Thyroid gland (tissue), 4 donors: ENCODE measurements around the gene NEURL4.

Source experiments
- POLR2A ChIP-seq, 2 donors: fragments of 450-650 bp; IDR thresholded peaks; one replicate each; pipeline ENCODE4 v1.6.1; 2017; ENCODE audit warnings: antibody characterized with exemption in 2 of 2, mild to moderate bottlenecking in 2 of 2, moderate library complexity in 1 of 2
- TF ChIP-seq, protein P1 (sequence below), 6 experiments: fragments of 200-600 bp in 3 of 6; fragments of 450-650 bp in 3 of 6; sonication (generic) in 3 of 6; IDR thresholded peaks; one replicate each; pipeline ENCODE4 v1.5.1; 2016 to 2019; ENCODE audit warnings: antibody characterized with exemption in 6 of 6, mild to moderate bottlenecking in 2 of 6, inconsistent platforms in 1 of 6, moderate library complexity in 1 of 6

DNA sequence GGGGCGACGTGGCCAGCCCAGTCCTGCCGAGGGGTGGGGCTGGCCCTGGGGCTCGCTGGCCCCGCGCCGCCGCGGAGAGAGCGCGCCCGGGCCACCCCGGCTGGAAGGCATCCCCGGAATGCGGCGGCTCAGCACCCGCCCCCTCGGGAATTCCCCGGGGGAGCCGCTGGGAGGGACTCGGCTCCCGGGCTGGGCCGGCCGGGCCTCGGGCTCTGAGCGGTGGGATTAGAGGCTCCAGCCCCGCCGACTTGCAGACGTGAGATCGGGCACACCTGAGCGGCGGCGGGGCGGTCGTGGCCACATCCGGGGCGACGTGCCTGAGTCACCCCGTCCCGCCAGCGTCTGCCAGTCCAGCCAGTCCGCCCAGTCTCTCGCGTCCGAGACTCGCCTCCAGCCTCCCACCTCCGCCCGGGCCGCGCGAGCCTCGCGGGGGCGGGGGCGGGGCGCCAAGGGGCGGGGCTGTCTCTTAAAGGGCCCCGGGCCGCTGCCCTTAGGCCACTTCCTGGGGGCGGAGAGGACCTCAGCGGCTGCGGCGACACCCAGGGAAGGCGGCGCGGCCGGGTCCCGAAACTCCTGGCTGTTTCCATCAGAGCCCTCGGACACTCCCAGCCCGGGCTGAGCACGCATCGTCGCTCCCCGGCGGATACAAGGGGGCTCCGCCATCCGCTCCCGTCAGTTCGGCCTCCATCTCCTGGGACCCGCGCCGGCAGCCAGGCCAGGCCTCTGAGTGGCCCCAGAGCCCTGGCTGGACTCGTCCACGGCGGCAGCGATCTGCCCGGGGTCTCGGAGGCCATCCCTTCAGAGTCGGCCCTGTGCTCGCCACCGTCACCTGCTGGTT is 22.7 kb upstream of the NEURL4 start, which contains the start of gene KCTD11:
- TF ChIP-seq, protein P1, sequence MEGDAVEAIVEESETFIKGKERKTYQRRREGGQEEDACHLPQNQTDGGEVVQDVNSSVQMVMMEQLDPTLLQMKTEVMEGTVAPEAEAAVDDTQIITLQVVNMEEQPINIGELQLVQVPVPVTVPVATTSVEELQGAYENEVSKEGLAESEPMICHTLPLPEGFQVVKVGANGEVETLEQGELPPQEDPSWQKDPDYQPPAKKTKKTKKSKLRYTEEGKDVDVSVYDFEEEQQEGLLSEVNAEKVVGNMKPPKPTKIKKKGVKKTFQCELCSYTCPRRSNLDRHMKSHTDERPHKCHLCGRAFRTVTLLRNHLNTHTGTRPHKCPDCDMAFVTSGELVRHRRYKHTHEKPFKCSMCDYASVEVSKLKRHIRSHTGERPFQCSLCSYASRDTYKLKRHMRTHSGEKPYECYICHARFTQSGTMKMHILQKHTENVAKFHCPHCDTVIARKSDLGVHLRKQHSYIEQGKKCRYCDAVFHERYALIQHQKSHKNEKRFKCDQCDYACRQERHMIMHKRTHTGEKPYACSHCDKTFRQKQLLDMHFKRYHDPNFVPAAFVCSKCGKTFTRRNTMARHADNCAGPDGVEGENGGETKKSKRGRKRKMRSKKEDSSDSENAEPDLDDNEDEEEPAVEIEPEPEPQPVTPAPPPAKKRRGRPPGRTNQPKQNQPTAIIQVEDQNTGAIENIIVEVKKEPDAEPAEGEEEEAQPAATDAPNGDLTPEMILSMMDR (IDR thresholded peaks at IDR 0.05): peak in 3 of 6 experiments; percentile 30 to 55 (median 39)
- TF ChIP-seq POLR2A (IDR thresholded peaks at IDR 0.05): peak in 1 of 2 donors; percentile 82
